NB4 (cell line): Measurements from ENCODE around the gene GRIK4.

Experiments used
- CTCF ChIP-seq: IDR thresholded peaks from one replicate; pipeline ENCODE4 v1.5.1; 2012; ENCODE audit warnings: low read depth, low read length
- MAX ChIP-seq: IDR thresholded peaks from 2 replicates; pipeline ENCODE4 v1.6.1; 2011; ENCODE audit warnings: low read depth, low read length
- MYC ChIP-seq: IDR thresholded peaks from 2 replicates; pipeline ENCODE4 v1.6.1; 2011; ENCODE audit warnings: low read depth, low read length
- POLR2A ChIP-seq: IDR thresholded peaks from 2 replicates; pipeline ENCODE4 v1.6.1; 2011; ENCODE audit warnings: mild to moderate bottlenecking; ENCODE audit not compliant: insufficient read length; ENCODE audit errors: extremely low read depth

DNA sequence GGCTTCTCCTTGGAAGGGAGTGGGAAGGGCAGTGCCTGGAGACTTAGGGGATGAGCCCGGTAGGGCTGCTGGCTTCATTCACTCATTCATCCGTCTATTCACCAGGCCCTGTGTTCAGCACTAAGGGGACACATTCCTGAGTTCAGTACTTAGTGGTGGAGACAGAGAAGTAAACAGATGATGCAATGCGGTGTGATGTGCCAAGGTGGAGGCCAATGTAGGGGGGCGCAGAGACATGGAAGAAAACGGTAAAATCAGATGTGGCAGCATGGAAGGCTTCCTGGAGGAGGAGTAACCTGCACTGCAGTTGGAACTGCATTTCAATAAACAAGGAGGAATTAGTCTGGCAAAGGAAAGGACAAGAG is 21.3 kb downstream of the GRIK4 start:
- TF ChIP-seq MAX (no peak), CTCF (no peak), POLR2A (no peak), MYC (no peak)
